ENCODE results near the gene PDZD2.

PDZD2 gene

DNA sequence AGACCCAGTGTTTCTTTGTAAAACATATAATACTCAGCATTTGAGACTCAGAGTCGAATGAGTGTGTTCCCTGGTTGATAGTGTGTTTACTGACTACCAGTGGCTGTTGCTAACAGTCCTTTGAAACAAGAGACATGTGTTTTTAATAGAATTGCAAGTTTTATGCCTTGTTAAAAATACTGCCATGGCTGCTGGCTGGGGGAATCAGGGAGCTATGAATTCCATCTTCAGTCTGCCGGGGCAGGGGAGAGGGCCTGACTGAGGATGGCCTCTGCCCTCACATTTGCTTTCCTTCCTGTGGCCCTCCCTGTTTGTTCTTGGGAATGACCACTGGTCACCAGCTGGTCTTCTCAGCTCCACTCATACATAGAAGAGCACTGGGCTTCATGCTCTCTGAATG is 63.8 kb downstream of the PDZD2 start:
- Histone ChIP-seq H3K4me2 (ENCODE audit: low read length) (no peak overlapping the region), H3K9me3 (ENCODE audit: control insufficient read depth, low read length) (no peaks in the 10 kb centered on the region), H3K4me3 (ENCODE audit: low read depth, low read length) (no peak overlapping the region), H3K27me3 (ENCODE audit: control insufficient read depth, insufficient read depth, low read length) (no peaks in the 10 kb centered on the region), H3K36me3 (ENCODE audit: control insufficient read depth, insufficient read depth, low read length) (no peaks in the 10 kb centered on the region), H3K4me1 (no peaks in the 10 kb centered on the region), H3K9ac (no peak overlapping the region), H3K27ac (no peak overlapping the region), H3K79me2 (no peaks in the 10 kb centered on the region), H2AFZ (no peak overlapping the region)
- TF ChIP-seq, protein P1, sequence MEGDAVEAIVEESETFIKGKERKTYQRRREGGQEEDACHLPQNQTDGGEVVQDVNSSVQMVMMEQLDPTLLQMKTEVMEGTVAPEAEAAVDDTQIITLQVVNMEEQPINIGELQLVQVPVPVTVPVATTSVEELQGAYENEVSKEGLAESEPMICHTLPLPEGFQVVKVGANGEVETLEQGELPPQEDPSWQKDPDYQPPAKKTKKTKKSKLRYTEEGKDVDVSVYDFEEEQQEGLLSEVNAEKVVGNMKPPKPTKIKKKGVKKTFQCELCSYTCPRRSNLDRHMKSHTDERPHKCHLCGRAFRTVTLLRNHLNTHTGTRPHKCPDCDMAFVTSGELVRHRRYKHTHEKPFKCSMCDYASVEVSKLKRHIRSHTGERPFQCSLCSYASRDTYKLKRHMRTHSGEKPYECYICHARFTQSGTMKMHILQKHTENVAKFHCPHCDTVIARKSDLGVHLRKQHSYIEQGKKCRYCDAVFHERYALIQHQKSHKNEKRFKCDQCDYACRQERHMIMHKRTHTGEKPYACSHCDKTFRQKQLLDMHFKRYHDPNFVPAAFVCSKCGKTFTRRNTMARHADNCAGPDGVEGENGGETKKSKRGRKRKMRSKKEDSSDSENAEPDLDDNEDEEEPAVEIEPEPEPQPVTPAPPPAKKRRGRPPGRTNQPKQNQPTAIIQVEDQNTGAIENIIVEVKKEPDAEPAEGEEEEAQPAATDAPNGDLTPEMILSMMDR (IDR thresholded peaks at IDR 0.05), result no peak

DNA sequence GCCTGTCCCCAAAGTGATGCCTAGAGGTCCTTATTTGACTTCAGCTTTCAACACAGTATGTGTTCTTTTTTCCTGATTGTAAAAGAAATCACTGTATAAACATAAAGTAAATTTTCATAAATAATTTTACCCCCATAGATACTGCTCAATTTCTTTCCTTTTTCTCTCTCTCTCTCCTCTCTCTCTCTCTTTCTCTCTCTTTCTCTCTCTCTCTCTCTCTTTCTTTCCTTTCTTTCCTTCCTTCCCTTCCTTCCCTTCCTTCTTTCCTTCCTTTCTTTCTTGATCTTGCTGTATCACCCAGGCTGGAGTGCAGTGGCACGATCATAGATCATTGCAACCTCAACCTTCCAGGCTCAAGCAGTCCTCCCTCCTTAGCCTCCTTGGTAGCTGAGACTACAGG is 64.8 kb downstream of the PDZD2 start:
- Histone ChIP-seq H3K4me1 (no peaks in the 10 kb centered on the region), H3K27me3 (ENCODE audit: control insufficient read depth, insufficient read depth, low read length) (no peaks in the 10 kb centered on the region), H3K79me2 (no peaks in the 10 kb centered on the region), H2AFZ (no peak overlapping the region), H3K4me2 (ENCODE audit: low read length) (no peak overlapping the region), H3K9ac (no peak overlapping the region), H3K36me3 (ENCODE audit: control insufficient read depth, insufficient read depth, low read length) (no peaks in the 10 kb centered on the region), H3K27ac (no peak overlapping the region), H3K4me3 (ENCODE audit: low read depth, low read length) (no peak overlapping the region), H3K9me3 (ENCODE audit: control insufficient read depth, low read length) (no peaks in the 10 kb centered on the region)
- TF ChIP-seq, protein P1 (IDR thresholded peaks at IDR 0.05), result no peak

DNA sequence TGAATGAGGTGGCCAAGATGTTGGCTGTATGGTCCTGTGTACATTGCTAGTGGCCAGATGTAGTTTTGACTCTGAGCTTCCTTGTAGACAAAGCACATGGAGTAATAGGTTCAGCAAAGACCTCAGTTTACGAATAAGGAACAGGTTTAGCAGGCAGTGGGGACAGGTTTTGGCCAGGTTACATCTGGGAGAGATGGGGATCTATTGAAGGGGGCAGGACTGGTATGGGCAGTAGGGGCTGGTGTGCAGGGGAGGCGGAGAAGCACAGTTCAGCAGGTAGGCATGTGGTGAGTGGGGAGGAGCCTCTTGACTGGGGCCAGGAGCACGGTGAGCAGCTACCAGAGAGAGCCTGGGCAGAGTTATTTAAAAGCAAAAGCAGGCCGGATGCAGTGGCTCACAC is 67.3 kb downstream of the PDZD2 start:
- no peak overlapping the region for H3K4me3 ChIP-seq (ENCODE audit: low read depth, low read length)
- no peak overlapping the region for H3K4me2 ChIP-seq (ENCODE audit: low read length)
- H3K36me3 ChIP-seq (ENCODE audit: control insufficient read depth, insufficient read depth, low read length), result no peaks in the 10 kb centered on the region
- H3K27me3 ChIP-seq (ENCODE audit: control insufficient read depth, insufficient read depth, low read length), result no peaks in the 10 kb centered on the region
- H2AFZ ChIP-seq, result no peak overlapping the region
- no peak overlapping the region for H3K9ac ChIP-seq
- H3K4me1 ChIP-seq, result no peaks in the 10 kb centered on the region
- H3K9me3 ChIP-seq (ENCODE audit: control insufficient read depth, low read length), result no peaks in the 10 kb centered on the region
- TF ChIP-seq, protein P1 (IDR thresholded peaks at IDR 0.05), result no peak
- H3K79me2 ChIP-seq, result no peaks in the 10 kb centered on the region
- no peak overlapping the region for H3K27ac ChIP-seq

DNA sequence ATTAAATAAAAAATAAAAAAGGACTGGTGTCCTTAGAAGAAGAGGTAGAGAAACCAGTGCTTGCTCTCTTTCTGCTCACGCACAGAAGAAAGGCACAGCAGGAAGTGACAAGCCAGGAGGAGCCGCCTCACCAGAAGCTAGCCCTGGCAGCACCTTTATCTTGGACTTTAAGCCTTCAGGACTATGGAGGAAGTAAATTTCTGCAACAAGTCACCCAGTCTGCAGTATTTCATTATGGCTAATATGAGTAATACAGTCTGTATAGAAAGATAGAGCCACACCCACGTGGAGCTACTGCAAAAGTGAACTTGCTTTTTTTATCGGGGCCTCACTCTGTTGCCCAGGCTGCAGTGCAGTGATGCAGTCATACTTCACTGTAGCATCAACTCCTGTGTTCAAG is 68.4 kb downstream of the PDZD2 start:
- Histone ChIP-seq H3K4me1 (no peaks in the 10 kb centered on the region), H3K4me2 (ENCODE audit: low read length) (no peak overlapping the region), H2AFZ (no peak overlapping the region), H3K36me3 (ENCODE audit: control insufficient read depth, insufficient read depth, low read length) (no peaks in the 10 kb centered on the region), H3K27ac (no peak overlapping the region), H3K79me2 (no peaks in the 10 kb centered on the region), H3K4me3 (ENCODE audit: low read depth, low read length) (no peak overlapping the region), H3K27me3 (ENCODE audit: control insufficient read depth, insufficient read depth, low read length) (no peaks in the 10 kb centered on the region), H3K9me3 (ENCODE audit: control insufficient read depth, low read length) (no peaks in the 10 kb centered on the region), H3K9ac (no peak overlapping the region)
- TF ChIP-seq, protein P1 (IDR thresholded peaks at IDR 0.05), result no peak

DNA sequence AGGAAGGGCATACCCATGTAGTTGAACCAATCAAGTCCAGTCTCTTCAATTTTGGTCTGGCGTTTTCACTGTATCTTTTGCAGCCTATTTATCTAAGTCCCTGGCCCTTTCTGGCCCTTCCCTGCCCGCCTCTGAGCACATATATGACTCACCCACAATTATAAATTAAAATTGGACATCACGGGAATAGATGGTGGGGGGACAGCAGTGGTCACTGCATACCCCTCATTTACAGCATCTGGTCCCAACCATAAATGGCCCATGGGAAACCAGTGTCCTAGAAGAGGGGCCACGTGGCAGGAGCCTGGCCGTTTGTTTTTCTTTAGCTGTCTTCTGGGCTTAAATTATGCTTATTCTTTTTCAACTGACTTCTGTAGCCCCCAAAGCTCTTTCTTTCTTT is 69.2 kb downstream of the PDZD2 start:
- TF ChIP-seq, protein P1 (IDR thresholded peaks at IDR 0.05), result no peak
- H3K27me3 ChIP-seq (ENCODE audit: control insufficient read depth, insufficient read depth, low read length), result no peaks in the 10 kb centered on the region

More for the DNA sequence above, 69.2 kb downstream of the PDZD2 start:
- Histone ChIP-seq H2AFZ (no peak overlapping the region), H3K79me2 (no peaks in the 10 kb centered on the region), H3K9me3 (ENCODE audit: control insufficient read depth, low read length) (no peaks in the 10 kb centered on the region), H3K36me3 (ENCODE audit: control insufficient read depth, insufficient read depth, low read length) (no peaks in the 10 kb centered on the region), H3K4me2 (ENCODE audit: low read length) (no peak overlapping the region), H3K4me1 (peaks cover 1% of the 10 kb centered on the region), H3K4me3 (ENCODE audit: low read depth, low read length) (no peak overlapping the region), H3K9ac (no peak overlapping the region), H3K27ac (no peak overlapping the region)
